HUES6 (cell line): Measurements from ENCODE around the gene MAGI1.

Experiments
- H3K27ac ChIP-seq: 2 replicates; pipeline ENCODE4 v1.7.0; 2013; ENCODE audit warnings: low read depth, mild to moderate bottlenecking, low read length, inconsistent platforms
- H3K27me3 ChIP-seq: 2 replicates; pipeline ENCODE4 v1.6.1; 2013; ENCODE audit warnings: low read length; ENCODE audit not compliant: control insufficient read depth, insufficient read depth
- H3K36me3 ChIP-seq: 2 replicates; pipeline ENCODE4 v1.6.1; 2013; ENCODE audit warnings: low read length; ENCODE audit not compliant: control insufficient read depth, insufficient read depth
- H3K4me1 ChIP-seq: 2 replicates; pipeline ENCODE4 v1.6.1; 2013; ENCODE audit warnings: low read length; ENCODE audit not compliant: control insufficient read depth, insufficient read depth
- H3K4me3 ChIP-seq: 2 replicates; pipeline ENCODE4 v1.5.1; 2013; ENCODE audit warnings: low read depth, low read length
- H3K9ac ChIP-seq: one replicate; pipeline ENCODE4 v1.6.1; 2013; ENCODE audit warnings: mild to moderate bottlenecking, low read length
- H3K9me3 ChIP-seq: 2 replicates; pipeline ENCODE4 v1.6.1; 2013; ENCODE audit warnings: low read depth, low read length; ENCODE audit not compliant: control insufficient read depth, insufficient read depth

The MAGI1 gene

DNA sequence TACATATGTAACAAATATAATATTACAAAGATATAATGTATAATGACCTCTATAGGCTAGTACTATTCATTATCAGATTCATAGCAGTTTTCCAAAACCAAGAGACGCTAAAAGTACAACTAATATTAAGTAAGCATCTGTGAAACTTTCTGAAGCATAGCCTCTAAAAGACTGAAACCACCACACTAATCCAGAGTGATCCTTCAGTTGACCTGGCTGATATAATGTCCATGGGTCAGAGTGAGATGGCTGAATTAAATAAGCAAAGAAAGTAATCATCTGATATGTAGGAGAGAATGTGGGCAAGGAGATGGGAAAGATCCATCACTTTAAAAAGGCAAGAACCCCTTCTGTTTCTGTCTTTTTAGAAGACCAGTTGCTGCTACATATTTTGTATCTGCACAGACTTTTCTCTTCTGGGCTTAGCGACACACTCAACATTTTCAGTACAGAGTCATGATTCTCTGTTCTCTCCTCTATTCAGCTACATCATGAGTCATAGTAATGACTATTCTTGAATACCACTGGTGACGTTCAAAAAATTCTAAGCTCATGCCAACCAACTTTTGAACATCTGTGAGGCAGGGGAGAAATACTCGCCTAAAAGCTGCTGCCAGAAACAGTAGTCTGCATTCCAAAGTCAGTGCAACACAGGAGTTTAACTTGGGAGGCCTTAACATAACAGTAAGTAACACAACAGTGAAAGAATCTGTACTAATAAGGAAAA is 149.6 kb downstream of the MAGI1 start:
- Histone ChIP-seq H3K9me3 (no peaks in the 10 kb centered on the region), H3K36me3 (no peaks in the 10 kb centered on the region), H3K27me3 (no peaks in the 10 kb centered on the region), H3K27ac (no peak overlapping the region), H3K9ac (no peak overlapping the region), H3K4me1 (peaks cover 34% of the 10 kb centered on the region), H3K4me3 (no peak overlapping the region)

- Histone ChIP-seq H3K27ac (no peak overlapping the region), H3K9ac (no peak overlapping the region), H3K9me3 (no peaks in the 10 kb centered on the region), H3K36me3 (no peaks in the 10 kb centered on the region), H3K4me3 (no peak overlapping the region), H3K27me3 (no peaks in the 10 kb centered on the region), H3K4me1 (peaks cover 35% of the 10 kb centered on the region)
These were observed 150.5 kb downstream of the MAGI1 start for GRCh38 chr3:65888196-65888595.

DNA sequence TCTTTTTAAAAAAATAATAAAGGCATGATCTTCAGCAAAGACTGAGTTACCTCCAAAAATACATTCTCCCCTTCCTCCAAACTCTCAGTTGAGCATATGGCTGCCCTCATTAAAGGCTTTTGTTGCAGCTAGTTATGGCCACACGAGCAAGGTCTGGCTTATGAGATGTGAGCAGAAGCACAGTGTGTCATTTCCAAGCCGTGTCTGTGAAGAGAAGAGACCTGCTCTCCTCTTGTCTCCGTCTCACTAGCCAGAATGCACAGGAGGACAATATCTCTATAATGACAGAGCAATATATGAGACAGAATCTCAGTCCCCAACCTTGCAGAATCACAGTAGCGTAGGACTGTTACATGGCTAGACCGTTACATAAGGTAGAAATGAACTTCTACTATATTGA is 152.3 kb downstream of the MAGI1 start:
- H3K4me3 ChIP-seq: no peak overlapping the region

GRCh38 chr3:65884071-65884470 is 154.6 kb downstream of the MAGI1 start:
- Histone ChIP-seq H3K9me3 (no peaks in the 10 kb centered on the region), H3K4me3 (no peak overlapping the region), H3K36me3 (no peaks in the 10 kb centered on the region), H3K27me3 (no peaks in the 10 kb centered on the region), H3K4me1 (peaks cover 33% of the 10 kb centered on the region), H3K27ac (no peak overlapping the region), H3K9ac (no peak overlapping the region)

More for the DNA sequence above, 152.3 kb downstream of the MAGI1 start:
- Histone ChIP-seq H3K27me3 (no peaks in the 10 kb centered on the region), H3K36me3 (no peaks in the 10 kb centered on the region), H3K9ac (no peak overlapping the region), H3K4me1 (peaks cover 33% of the 10 kb centered on the region), H3K9me3 (no peaks in the 10 kb centered on the region), H3K27ac (no peak overlapping the region)

- Histone ChIP-seq H3K27me3 (no peaks in the 10 kb centered on the region), H3K27ac (no peak overlapping the region), H3K9me3 (no peaks in the 10 kb centered on the region), H3K4me1 (peaks cover 36% of the 10 kb centered on the region), H3K9ac (no peak overlapping the region), H3K36me3 (no peaks in the 10 kb centered on the region), H3K4me3 (no peak overlapping the region)
These were observed 155.1 kb downstream of the MAGI1 start for GRCh38 chr3:65883613-65884012.

GRCh38 chr3:65880350-65880749 is 158.4 kb downstream of the MAGI1 start:
- H3K27me3 ChIP-seq: no peaks in the 10 kb centered on the region
- H3K27ac ChIP-seq: no peak overlapping the region
- no peak overlapping the region for H3K4me3 ChIP-seq
- peaks cover 37% of the 10 kb centered on the region for H3K4me1 ChIP-seq
- no peak overlapping the region for H3K9ac ChIP-seq
- H3K36me3 ChIP-seq: no peaks in the 10 kb centered on the region
- no peaks in the 10 kb centered on the region for H3K9me3 ChIP-seq

DNA sequence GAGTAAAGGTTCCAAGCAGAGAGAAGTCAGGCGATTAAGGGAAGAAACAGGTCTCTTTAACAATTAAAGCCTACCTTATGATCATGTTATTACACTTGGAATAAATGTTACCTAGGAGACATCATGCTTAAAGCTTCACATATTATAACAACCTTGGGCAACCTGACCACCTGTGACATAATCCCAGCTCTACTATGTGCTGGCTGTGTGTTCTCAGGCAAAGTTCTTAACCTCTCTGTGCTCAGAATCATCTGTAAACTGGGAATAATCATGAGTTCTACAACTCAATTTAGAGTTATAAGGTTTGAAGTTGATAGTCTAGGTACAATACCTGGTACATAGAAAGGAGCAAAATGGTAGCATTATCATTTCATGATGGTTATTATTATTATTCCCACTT is 159.3 kb downstream of the MAGI1 start:
- Histone ChIP-seq H3K27me3 (no peaks in the 10 kb centered on the region), H3K9ac (peak overlapping the region; percentile 49), H3K4me3 (no peak overlapping the region), H3K27ac (peak overlapping the region; percentile 55), H3K36me3 (no peaks in the 10 kb centered on the region), H3K4me1 (peaks cover 37% of the 10 kb centered on the region), H3K9me3 (no peaks in the 10 kb centered on the region)

- peak overlapping the region; percentile 55 for H3K27ac ChIP-seq
- peak overlapping the region; percentile 49 for H3K9ac ChIP-seq
- no peaks in the 10 kb centered on the region for H3K9me3 ChIP-seq
- no peaks in the 10 kb centered on the region for H3K27me3 ChIP-seq
- no peaks in the 10 kb centered on the region for H3K36me3 ChIP-seq
- H3K4me1 ChIP-seq: peaks cover 32% of the 10 kb centered on the region
- no peak overlapping the region for H3K4me3 ChIP-seq
These were observed 159.9 kb downstream of the MAGI1 start for GRCh38 chr3:65878831-65879230.

- no peak overlapping the region for H3K9ac ChIP-seq
- no peak overlapping the region for H3K27ac ChIP-seq
- no peaks in the 10 kb centered on the region for H3K27me3 ChIP-seq
- H3K4me1 ChIP-seq: peaks cover 24% of the 10 kb centered on the region
- H3K9me3 ChIP-seq: no peaks in the 10 kb centered on the region
- no peaks in the 10 kb centered on the region for H3K36me3 ChIP-seq
- no peak overlapping the region for H3K4me3 ChIP-seq
These were observed 161.6 kb downstream of the MAGI1 start for GRCh38 chr3:65877160-65877559.

DNA sequence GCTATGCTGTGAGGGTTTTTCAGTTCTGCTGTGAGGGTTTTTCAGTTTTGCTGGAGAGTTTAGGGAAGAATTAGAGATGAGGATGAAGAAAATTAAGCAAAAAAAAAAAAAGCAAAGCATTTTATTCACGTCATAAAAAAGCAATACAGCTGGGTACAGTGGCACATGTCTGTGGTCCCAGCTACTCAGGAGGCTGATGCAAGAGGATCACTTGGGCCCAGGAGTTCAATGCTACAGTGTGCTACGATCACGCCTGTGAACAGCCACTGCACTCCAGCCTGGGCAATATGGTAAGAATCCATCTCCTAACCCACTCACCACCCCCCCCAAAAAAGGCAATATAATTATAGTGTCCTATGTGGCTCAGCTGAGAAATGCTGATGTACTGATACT is 162.7 kb downstream of the MAGI1 start:
- Histone ChIP-seq H3K27me3 (no peaks in the 10 kb centered on the region), H3K4me1 (peaks cover 26% of the 10 kb centered on the region), H3K9me3 (no peaks in the 10 kb centered on the region), H3K4me3 (no peak overlapping the region), H3K9ac (no peak overlapping the region), H3K27ac (no peak overlapping the region), H3K36me3 (no peaks in the 10 kb centered on the region)

- H3K27ac ChIP-seq: no peak overlapping the region
These were observed 163.2 kb downstream of the MAGI1 start for GRCh38 chr3:65875393-65876027.

More at GRCh38 chr3:65875393-65876027, 163.2 kb downstream of the MAGI1 start:
- H3K27me3 ChIP-seq: no peaks in the 10 kb centered on the region
- no peak overlapping the region for H3K9ac ChIP-seq
- no peaks in the 10 kb centered on the region for H3K36me3 ChIP-seq
- H3K4me1 ChIP-seq: peaks cover 26% of the 10 kb centered on the region
- H3K4me3 ChIP-seq: no peak overlapping the region
- H3K9me3 ChIP-seq: no peaks in the 10 kb centered on the region
